Ishikawa (cell line): ENCODE data around the gene UBE2Q1.

Source experiments
- CEBPB ChIP-seq: IDR thresholded peaks from 2 replicates; pipeline ENCODE4 v1.6.1; 2012
- CREB1 ChIP-seq: IDR thresholded peaks from 2 replicates; pipeline ENCODE4 v1.6.1; 2012; ENCODE audit warnings: low read depth
- FOXM1 ChIP-seq: IDR thresholded peaks from 2 replicates; pipeline ENCODE4 v1.6.1; 2012; ENCODE audit warnings: low read depth, borderline replicate concordance
- TAF1 ChIP-seq: IDR thresholded peaks from 2 replicates; pipeline ENCODE4 v1.6.1; 2012; ENCODE audit warnings: low read depth, mild to moderate bottlenecking
- TEAD4 ChIP-seq: IDR thresholded peaks from 2 replicates; pipeline ENCODE4 v1.6.1; 2012
- ZBTB7A ChIP-seq: IDR thresholded peaks from 2 replicates; pipeline ENCODE4 v1.6.1; 2012; ENCODE audit warnings: low read depth
- TF ChIP-seq, protein P1 (sequence below): IDR thresholded peaks from 2 replicates; pipeline ENCODE4 v1.6.1; 2012; ENCODE audit warnings: low read depth, mild to moderate bottlenecking
- TF ChIP-seq, protein P2 (sequence below): IDR thresholded peaks from 2 replicates; pipeline ENCODE4 v1.6.1; 2012

DNA sequence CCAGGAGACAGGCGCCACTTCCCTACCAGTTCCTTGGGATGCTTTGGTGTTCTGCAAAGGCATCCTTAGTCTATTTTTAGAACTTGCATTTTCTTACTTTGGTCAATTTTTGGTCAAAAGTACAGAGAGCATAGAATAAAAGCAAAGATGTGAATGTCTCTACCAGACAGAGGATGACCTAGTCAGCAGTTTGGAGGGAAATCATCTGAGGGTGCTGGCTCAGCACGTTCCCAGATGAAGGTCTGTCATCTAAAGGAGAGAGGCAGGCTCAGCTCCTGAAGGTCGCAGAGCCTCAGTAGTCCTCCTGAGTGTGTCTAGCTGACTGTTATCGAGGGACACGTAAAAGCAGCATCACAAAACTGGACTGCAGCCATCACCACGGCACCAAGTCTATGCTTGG lies 24.4 kb upstream of the UBE2Q1 start:
- no peak for TF ChIP-seq ZBTB7A
- TF ChIP-seq, protein P1, sequence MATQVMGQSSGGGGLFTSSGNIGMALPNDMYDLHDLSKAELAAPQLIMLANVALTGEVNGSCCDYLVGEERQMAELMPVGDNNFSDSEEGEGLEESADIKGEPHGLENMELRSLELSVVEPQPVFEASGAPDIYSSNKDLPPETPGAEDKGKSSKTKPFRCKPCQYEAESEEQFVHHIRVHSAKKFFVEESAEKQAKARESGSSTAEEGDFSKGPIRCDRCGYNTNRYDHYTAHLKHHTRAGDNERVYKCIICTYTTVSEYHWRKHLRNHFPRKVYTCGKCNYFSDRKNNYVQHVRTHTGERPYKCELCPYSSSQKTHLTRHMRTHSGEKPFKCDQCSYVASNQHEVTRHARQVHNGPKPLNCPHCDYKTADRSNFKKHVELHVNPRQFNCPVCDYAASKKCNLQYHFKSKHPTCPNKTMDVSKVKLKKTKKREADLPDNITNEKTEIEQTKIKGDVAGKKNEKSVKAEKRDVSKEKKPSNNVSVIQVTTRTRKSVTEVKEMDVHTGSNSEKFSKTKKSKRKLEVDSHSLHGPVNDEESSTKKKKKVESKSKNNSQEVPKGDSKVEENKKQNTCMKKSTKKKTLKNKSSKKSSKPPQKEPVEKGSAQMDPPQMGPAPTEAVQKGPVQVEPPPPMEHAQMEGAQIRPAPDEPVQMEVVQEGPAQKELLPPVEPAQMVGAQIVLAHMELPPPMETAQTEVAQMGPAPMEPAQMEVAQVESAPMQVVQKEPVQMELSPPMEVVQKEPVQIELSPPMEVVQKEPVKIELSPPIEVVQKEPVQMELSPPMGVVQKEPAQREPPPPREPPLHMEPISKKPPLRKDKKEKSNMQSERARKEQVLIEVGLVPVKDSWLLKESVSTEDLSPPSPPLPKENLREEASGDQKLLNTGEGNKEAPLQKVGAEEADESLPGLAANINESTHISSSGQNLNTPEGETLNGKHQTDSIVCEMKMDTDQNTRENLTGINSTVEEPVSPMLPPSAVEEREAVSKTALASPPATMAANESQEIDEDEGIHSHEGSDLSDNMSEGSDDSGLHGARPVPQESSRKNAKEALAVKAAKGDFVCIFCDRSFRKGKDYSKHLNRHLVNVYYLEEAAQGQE, result no peak
- TF ChIP-seq, protein P2, sequence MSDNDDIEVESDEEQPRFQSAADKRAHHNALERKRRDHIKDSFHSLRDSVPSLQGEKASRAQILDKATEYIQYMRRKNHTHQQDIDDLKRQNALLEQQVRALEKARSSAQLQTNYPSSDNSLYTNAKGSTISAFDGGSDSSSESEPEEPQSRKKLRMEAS, result no peak
- TF ChIP-seq FOXM1, result no peak
- no peak for TF ChIP-seq CEBPB
- TF ChIP-seq TEAD4, result no peak
- no peak for TF ChIP-seq CREB1
- TF ChIP-seq TAF1, result no peak
